SK-N-SH treated with all-trans-retinoic acid at 6 μM for 48 hours (cell line): ENCODE data around the gene METTL8.

Experiments used
- ATAC-seq: fragments of 200-7000 bp; cut with Tn5 transposase; 3 replicates; pipeline ENCODE4 v1.9.1; 2020; ENCODE audit warnings: mild to moderate bottlenecking, moderate library complexity
- BACH2 ChIP-seq: fragments of 250-450 bp; sonication (Bioruptor Pico); IDR thresholded peaks from 2 replicates; pipeline ENCODE4 v1.9.0; 2021; ENCODE audit warnings: mild to moderate bottlenecking, borderline replicate concordance
- CREB5 ChIP-seq: fragments of 250-450 bp; sonication (Bioruptor Pico); IDR thresholded peaks from 2 replicates; pipeline ENCODE4 v1.5.1; 2020; ENCODE audit warnings: low read depth, mild to moderate bottlenecking, moderate library complexity
- CSRNP3 ChIP-seq: fragments of 250-450 bp; sonication (Bioruptor Pico); IDR thresholded peaks from 2 replicates; pipeline ENCODE4 v1.5.1; 2021; ENCODE audit warnings: mild to moderate bottlenecking, moderate library complexity
- ESRRG ChIP-seq: fragments of 250-450 bp; sonication (Bioruptor Pico); IDR thresholded peaks from 2 replicates; pipeline ENCODE4 v1.6.1; 2021; ENCODE audit warnings: mild to moderate bottlenecking
- GLIS3 ChIP-seq: fragments of 250-450 bp; sonication (Bioruptor Pico); IDR thresholded peaks from 2 replicates; pipeline ENCODE4 v1.5.0; 2020; ENCODE audit warnings: mild to moderate bottlenecking, moderate library complexity
- ISL1 ChIP-seq: fragments of 250-450 bp; sonication (Bioruptor Pico); IDR thresholded peaks from 2 replicates; pipeline ENCODE4 v2.1.2; 2022; ENCODE audit warnings: mild to moderate bottlenecking, moderate library complexity
- OSR1 ChIP-seq: fragments of 250-450 bp; sonication (Bioruptor Pico); IDR thresholded peaks from 2 replicates; pipeline ENCODE4 v1.8.0; 2022; ENCODE audit warnings: moderate library complexity, mild to moderate bottlenecking, inconsistent platforms
- PATZ1 ChIP-seq: fragments of 250-450 bp; sonication (Bioruptor Pico); IDR thresholded peaks from 2 replicates; pipeline ENCODE4 v1.8.0; 2020; ENCODE audit warnings: mild to moderate bottlenecking, moderate library complexity, borderline replicate concordance
- POU6F1 ChIP-seq: fragments of 250-450 bp; sonication (Bioruptor Pico); IDR thresholded peaks from 2 replicates; pipeline ENCODE4 v1.8.0; 2021; ENCODE audit warnings: low read depth, mild to moderate bottlenecking, moderate library complexity, borderline replicate concordance
- PPARA ChIP-seq: fragments of 250-450 bp; sonication (Bioruptor Pico); IDR thresholded peaks from 2 replicates; pipeline ENCODE4 v1.5.0; 2020; ENCODE audit warnings: mild to moderate bottlenecking, borderline replicate concordance
- RARB ChIP-seq: fragments of 250-450 bp; sonication (Bioruptor Pico); IDR thresholded peaks from 2 replicates; pipeline ENCODE4 v1.8.0; 2021; ENCODE audit warnings: mild to moderate bottlenecking, moderate library complexity
- SNAI2 ChIP-seq: fragments of 250-450 bp; sonication (Bioruptor Pico); IDR thresholded peaks from 2 replicates; pipeline ENCODE4 v1.5.0; 2020; ENCODE audit warnings: mild to moderate bottlenecking, moderate library complexity
- TCF4 ChIP-seq: fragments of 250-450 bp; sonication (Bioruptor Pico); IDR thresholded peaks from 2 replicates; pipeline ENCODE4 v1.8.0; 2021; ENCODE audit warnings: mild to moderate bottlenecking, moderate library complexity, borderline replicate concordance
- ZFP3 ChIP-seq: fragments of 250-450 bp; sonication (Bioruptor Pico); IDR thresholded peaks from 2 replicates; pipeline ENCODE4 v1.5.0; 2020; ENCODE audit warnings: mild to moderate bottlenecking, moderate library complexity
- ZFP30 ChIP-seq: fragments of 450-650 bp; formaldehyde crosslinking; IDR thresholded peaks from 2 replicates; pipeline ENCODE4 v1.5.0; 2022; ENCODE audit warnings: mild to moderate bottlenecking, moderate library complexity
- ZNF565 ChIP-seq: fragments of 450-650 bp; formaldehyde crosslinking; conservative IDR thresholded peaks from 2 replicates; pipeline ENCODE4 v1.5.0; 2020; ENCODE audit warnings: low read depth, mild to moderate bottlenecking, moderate library complexity
- ZNF70 ChIP-seq: fragments of 450-650 bp; formaldehyde crosslinking; IDR thresholded peaks from 2 replicates; pipeline ENCODE4 v1.5.0; 2020; ENCODE audit warnings: mild to moderate bottlenecking, moderate library complexity
- ZNF8 ChIP-seq: fragments of 450-650 bp; formaldehyde crosslinking; IDR thresholded peaks from 2 replicates; pipeline ENCODE4 v1.5.0; 2020; ENCODE audit warnings: mild to moderate bottlenecking, moderate library complexity

Gene METTL8

GRCh38 chr2:171469176-171469575 is 35.4 kb upstream of the METTL8 start:
- ATAC-seq: no peak
- no peak for TF ChIP-seq TCF4
- no peak for TF ChIP-seq ZNF70 (CRISPR knock-in tag)
- no peak for TF ChIP-seq ZFP30
- TF ChIP-seq BACH2 (CRISPR knock-in tag): no peak
- TF ChIP-seq, all 23 proteins: peak for 0

GRCh38 chr2:171460537-171460936 is 26.7 kb upstream of the METTL8 start:
- no peak for ATAC-seq
- TF ChIP-seq OSR1 (CRISPR knock-in tag) (no peak), RARB (no peak), TCF4 (no peak)

- TF ChIP-seq ZFP30 (no peak), TCF4 (no peak), GLIS3 (no peak)
These were observed 25.7 kb upstream of the METTL8 start for GRCh38 chr2:171459498-171459897.

GRCh38 chr2:171452773-171453172 is 19.0 kb upstream of the METTL8 start:
- TF ChIP-seq POU6F1 (CRISPR knock-in tag) (no peak), ZNF70 (CRISPR knock-in tag) (no peak), ZNF565 (CRISPR knock-in tag) (no peak), ZFP30 (no peak), PPARA (CRISPR knock-in tag) (no peak), CREB5 (CRISPR knock-in tag) (no peak), RARB (no peak), SNAI2 (CRISPR knock-in tag) (no peak), BACH2 (CRISPR knock-in tag) (no peak), CSRNP3 (no peak), PATZ1 (no peak), GLIS3 (no peak), ESRRG (CRISPR knock-in tag) (no peak)
- TF ChIP-seq, all 23 proteins: peak for 0
- no peak for ATAC-seq

More at GRCh38 chr2:171459498-171459897, 25.7 kb upstream of the METTL8 start:
- no peak for ATAC-seq

- peak; percentile 77 for ATAC-seq
- peak; percentile 24; the same call in 1 of the 2 replicates for TF ChIP-seq ISL1 (CRISPR knock-in tag)
- TF ChIP-seq RARB: no peak
These were observed 17.3 kb upstream of the METTL8 start for GRCh38 chr2:171451074-171451473.

GRCh38 chr2:171447675-171448074 is 13.9 kb upstream of the METTL8 start:
- TF ChIP-seq ZNF565 (CRISPR knock-in tag): no peak
- TF ChIP-seq ZFP3: no peak
- no peak for TF ChIP-seq ISL1 (CRISPR knock-in tag)
- no peak for TF ChIP-seq PATZ1
- TF ChIP-seq POU6F1 (CRISPR knock-in tag): no peak
- TF ChIP-seq ZNF8 (CRISPR knock-in tag): no peak
- TF ChIP-seq PPARA (CRISPR knock-in tag): no peak
- TF ChIP-seq SNAI2 (CRISPR knock-in tag): no peak
- TF ChIP-seq BACH2 (CRISPR knock-in tag): no peak
- no peak for TF ChIP-seq ZFP30
- ATAC-seq: no peak
